HS-27A (cell line): ENCODE measurements around the gene MPP4.

Experiments
- DNase-seq: peaks from one replicate; pipeline ENCODE4 v3.0.0-alpha.2; 2012; ENCODE audit warnings: low read depth, missing footprints

Gene MPP4

DNA sequence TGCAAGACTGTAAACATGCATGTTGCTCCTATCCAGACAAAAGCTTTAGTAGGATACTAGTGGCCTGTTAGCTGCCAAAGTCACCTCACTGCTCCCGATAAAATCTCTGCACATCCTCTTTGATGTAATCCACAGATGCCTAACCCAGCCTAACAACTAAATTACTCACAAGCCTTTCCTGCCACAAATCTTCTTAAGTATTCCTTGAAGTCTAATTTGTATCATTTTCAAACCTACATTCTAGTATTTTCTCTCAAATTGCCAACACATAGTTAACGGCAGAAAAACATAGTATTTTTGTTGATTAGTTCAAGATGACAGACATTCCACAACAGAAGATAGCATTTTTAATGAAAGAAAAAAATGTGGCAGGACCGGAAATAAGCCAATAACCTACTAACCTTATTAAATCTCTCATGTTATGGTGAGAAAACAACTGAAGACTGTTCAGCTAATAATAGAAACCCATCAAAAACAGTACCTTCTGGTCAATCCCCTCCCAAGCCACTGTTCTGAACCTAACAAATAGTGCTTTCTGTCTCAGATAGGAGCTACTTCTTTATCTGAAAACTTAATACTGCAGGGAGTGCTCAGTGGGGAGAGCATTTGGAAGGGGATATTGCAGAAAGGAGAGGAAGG lies at the start of gene MPP4:
TSS of gene MPP4 (minus strand) at position 57 of the 639 bp plus-strand sequence. CDS start 4,690 bp downstream, outside the sequence.
- DNase-seq: no peak

DNA sequence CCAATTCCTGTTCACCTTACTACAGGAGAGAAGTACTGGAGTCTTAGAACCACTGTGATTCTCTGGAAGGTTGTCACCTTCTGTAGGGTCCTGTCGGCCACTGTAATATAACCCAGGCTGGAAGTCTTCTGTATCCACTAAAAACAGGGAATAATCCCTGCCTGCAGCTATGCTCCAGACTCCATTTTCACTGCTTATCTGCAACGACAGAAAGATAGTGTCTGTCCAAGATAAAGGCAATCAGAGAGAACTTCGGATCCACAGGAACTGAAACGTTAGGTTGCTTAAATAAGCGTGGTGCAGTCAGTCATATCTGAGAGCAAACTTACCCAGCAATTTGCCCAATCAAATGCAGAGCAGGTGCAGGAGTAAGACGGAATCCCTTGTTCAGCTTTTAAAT lies 48.1 kb upstream of the MPP4 start:
- DNase-seq: no peak

DNA sequence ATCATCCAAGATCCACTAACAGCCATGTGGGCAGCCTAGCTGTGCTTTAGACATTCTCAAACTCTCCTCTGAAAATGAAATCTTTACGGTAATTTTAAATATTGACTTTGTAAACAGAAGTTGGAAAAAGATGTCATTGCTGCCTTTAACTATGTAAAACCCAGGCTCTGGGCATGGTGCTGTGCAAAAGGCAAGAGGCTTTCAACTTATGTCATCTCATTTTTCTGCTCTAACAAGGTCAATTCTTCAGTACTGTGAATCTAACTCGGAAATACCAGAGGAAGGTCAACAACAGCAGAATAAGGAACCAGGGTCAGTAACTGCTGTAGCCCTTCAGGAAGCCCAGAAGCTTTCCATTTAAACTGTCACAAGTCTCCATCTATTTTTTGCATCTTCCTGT lies 37.0 kb upstream of the MPP4 start:
- no peak for DNase-seq

- no peak for DNase-seq
Observed at GRCh38 chr2:201734111-201734510, 35.7 kb upstream of the MPP4 start.

DNA sequence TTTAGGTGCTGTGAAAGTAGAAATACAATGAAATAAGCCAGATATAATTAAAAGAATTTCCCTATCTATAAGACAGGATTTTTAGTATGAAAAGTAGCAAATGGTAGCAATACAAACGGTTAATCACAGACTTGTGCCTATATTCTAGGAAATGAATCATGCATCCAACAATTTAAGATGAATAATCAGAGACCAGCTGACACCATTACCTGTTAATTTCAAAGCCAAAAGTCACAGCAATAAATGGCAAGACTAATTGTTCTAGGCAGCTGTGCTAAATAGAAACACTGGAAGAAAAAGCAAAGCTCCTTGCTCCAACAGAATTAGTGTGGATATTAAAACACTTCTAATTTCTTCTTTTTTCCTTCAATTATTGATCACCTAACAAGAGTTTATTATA lies 35.1 kb upstream of the MPP4 start:
- DNase-seq: no peak

DNA sequence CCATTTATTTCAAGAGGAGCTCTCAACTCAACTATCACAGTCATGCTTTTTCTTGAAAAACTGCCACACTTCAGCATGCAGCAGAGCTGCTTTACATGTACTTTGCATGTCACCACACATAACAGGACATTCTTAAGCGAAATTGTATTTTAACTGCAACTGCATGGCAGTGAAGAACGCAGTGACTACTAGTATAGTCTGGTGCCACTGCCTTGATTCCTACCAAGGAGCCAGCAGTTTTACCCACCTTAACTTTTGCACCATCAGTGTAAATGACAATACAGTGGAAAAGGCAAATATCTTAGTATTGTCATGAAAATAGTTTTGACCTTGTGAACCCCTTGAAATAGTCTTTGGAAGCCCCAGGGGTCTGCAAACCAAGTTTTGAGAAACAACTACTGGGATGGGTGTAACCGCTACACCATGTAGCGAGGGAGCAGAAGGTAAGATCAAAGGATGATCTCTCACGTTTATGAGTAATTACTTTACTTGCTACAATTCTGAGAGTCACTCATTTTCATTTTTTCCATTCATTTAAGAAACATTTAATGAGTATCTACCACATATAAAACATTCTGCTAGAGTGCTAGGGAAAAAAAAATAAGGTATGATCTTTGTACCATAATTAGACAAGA lies 32.3 kb upstream of the MPP4 start:
- DNase-seq: no peak

- no peak for DNase-seq
Observed at GRCh38 chr2:201715459-201715858, 17.0 kb upstream of the MPP4 start.

- no peak for DNase-seq
Observed at GRCh38 chr2:201712726-201713125, 14.3 kb upstream of the MPP4 start.

DNA sequence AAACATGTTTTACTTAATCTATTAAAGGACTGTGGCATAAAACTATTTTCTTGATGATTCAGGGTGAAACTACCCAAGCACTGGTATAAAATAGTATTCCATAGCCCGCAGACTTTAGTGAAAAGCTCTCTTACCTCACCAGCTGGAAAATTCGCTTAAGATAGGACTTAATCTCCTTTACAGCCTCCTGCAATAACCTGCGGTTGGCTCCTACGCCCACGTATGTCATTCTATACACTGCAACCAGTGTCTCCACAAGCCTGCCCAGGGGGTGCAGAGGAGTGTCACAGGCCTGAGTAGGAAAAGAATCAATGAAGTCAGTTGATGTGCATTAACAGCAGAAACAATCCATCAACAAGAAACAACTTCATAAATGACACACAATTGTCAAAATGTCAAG lies 11.3 kb upstream of the MPP4 start:
- DNase-seq: no peak

DNA sequence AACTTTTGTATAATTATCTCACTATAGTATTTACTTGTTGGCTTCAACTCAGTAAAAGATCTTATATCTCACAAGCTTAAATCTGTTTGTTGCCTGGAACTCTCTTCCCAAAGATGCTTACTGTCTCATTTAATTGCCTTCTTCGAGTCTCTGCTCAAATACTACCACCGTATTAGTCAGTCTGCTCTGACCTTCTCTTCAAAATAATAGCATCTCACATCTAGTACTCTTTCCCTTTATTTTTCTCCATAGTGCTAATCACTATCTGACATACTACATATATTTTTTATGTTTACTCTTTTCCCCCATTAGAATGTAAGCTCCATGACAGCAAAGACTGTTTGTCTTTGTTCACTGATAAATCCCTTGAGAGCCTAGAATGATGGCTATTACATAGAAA lies 10.6 kb upstream of the MPP4 start:
- DNase-seq: no peak

DNA sequence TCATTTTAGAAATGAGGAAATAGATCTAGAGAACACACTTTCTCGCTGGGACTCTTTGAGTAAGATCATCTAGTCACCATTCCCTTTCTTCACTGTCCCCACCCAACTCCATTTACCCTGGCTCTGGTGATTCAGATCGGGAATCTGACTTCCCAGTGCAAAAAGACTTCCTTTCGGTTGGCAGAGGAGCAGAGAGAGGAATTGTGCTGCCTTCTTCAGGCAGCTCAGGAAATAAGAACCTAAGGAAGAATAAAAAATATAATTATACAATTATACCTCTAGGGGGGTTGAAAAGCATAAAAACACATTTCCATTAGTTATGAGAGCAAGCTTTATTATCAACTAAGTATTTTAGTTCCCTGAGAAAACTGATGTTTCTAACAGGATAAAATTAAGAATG lies 9.3 kb upstream of the MPP4 start:
- DNase-seq: no peak

DNA sequence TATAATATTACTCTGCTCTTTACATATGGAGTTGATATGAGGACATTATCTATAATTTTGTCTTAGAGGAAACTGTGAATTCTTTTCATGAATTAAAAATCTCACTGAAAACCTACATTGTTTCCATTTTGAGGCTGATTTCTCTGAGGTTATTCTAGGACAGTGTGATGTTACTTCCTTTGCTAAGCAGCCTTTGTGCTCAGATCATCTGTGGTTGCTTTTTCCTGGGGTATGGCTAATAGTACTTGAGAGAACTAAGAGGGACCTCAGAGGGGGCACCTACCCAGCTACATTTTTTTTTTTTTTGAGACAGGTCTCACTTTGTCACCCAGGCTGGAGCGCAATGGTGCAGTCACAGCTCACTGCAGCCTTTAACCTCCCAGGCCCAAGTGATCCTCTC lies 8.7 kb upstream of the MPP4 start:
- no peak for DNase-seq

DNA sequence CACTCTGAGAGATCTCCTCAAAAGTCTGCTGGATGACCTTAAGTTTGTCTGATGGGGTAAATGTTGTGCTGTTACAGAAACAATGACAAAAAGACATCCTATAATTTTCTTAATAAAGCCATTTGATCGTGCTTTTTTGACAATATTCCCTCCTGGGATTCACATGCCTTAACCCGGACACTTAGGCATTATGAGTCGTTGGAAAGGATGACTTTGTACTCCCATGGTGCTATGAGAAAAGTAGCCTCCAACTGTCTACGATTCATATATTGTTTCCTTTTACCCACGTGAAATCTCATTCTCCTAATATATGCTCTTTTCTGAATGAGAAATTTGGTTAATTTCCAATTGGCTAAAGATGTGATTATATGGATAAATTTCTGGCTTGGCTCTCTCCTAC lies 6.1 kb upstream of the MPP4 start:
- DNase-seq: no peak

DNA sequence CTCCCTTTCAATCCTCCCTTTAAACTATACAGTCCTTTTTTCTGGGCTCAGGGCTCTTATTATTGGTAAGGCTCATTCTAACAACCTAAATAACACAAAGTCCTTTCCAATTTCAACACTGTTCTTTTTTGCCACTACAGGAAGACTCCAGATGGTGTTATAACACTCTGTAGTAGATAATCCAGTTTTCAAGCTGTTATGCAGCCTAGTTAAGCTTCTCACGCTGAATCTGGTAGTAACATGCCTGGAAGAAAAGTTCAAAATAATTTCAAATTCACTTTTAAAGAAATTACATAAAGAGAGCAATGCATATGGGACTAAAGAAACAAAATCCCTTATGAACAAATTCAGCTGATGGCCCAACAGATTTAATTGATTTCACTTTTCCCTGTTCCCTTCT lies 3.2 kb upstream of the MPP4 start:
- DNase-seq: no peak

- no peak for DNase-seq
Observed at GRCh38 chr2:201699416-201699815, 972 bp upstream of the MPP4 start.

DNA sequence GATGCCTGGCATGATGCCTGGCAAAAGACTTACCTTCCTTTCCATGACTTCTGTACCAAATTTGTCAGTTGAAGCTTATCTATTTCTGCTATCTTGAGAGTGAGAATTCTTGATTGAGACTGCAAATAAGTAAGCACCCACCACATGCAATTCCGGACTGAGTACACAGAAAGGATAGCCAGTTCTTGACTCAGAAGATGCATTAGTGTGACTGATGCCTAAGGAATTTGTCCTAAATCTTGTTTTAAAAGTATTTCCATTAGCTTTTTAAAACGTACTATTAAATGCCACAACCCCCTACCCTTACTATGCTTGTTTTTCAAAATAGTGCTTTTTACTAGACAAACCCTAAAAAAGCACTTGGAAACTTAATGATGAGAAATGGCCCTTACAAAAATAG lies 545 bp downstream of the MPP4 start:
- peak; percentile 64 for DNase-seq

GRCh38 chr2:201696151-201696659 lies 2.2 kb downstream of the MPP4 start:
- peak; percentile 58 for DNase-seq

DNA sequence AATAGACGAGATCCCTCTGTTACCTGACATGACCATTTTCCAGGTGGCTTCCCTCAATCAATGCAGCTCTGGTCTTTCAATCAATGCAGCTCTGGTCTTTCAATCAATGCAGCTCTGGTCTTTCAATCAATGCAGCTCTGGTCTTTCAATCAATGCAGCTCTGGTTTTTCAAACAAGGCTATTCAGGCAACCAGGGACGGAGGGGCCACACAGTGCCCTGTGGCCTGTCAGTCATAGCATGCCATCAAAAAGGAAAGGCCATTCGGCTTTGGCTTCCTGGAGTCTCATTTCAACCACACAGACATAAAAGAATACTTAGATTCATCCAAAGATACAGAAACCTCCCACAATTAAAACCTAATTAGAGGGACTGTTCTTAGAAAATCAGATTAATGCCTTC lies 13.3 kb downstream of the MPP4 start:
- no peak for DNase-seq

GRCh38 chr2:201680743-201681142 lies 17.7 kb downstream of the MPP4 start:
- DNase-seq: no peak

GRCh38 chr2:201678401-201678800 lies 20.0 kb downstream of the MPP4 start:
- DNase-seq: no peak

DNA sequence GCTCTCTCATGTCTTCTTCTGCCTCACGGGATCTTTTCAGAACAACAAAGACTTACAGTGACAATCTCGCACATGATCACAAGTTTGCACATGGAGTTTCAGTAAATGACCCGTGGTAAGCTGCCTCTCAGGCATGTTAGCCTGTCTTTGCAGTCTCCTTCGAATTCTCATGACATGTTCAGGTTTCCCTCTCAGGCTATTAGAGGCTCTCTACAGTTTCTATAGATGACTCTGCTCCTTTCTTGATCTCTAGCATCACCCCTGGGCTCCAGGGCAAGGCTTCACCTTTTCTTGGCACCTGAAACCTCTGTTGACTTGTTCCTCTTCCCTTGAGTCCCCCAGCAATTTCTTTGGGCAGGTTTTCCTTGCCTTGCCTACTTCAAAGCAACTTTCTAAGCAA lies 23.0 kb downstream of the MPP4 start:
- DNase-seq: no peak

GRCh38 chr2:201674794-201675193 lies 23.6 kb downstream of the MPP4 start:
- no peak for DNase-seq

GRCh38 chr2:201674298-201674697 lies 24.1 kb downstream of the MPP4 start:
- no peak for DNase-seq

DNA sequence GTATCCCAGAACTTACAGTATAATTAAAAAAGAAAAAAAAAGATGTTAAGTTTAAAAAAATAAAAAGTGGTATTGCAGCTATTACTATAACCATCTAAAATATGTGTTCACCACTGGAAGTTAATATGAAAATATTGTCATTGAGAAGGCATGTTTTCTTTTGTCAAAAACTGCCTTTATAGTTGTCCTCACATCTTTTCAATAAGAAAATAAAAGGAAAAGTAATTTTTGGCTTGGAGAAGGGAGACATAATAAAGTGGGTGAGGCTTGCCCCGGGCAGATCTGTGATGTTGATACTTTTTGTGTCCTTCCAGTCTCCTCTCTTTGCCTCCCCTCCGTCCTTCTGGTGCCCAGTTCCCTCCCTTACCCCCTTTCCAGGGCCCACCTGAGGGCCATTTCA lies 24.9 kb downstream of the MPP4 start:
- DNase-seq: no peak
